GM18858 (cell line): ENCODE data around the gene STIM1.

Experiments
- ATAC-seq: cut with Tn5 transposase; IDR thresholded peaks from one replicate; pipeline ENCODE4 v1.9.1; 2021; ENCODE audit not compliant: unreplicated experiment

STIM1 gene

DNA sequence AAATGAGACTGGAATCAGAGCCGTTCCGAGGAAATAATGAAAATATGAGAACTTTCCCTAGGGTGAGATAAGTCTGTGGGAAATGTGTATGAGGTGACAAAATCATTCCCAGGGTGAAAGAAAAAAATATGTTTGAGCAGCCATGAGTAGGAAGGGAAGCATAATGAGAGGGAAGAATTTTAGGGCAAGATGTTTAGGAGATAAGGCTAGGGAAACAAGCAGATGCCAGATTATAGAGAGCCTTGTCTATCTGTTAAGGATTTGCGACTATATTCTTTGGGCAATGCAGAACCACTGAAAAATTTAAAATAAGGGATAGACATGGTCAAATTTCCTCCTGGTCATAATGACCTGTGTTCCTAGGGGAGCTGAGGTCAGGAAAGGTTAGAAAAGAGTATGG lies 54.4 kb downstream of the STIM1 start:
- ATAC-seq: no peak

DNA sequence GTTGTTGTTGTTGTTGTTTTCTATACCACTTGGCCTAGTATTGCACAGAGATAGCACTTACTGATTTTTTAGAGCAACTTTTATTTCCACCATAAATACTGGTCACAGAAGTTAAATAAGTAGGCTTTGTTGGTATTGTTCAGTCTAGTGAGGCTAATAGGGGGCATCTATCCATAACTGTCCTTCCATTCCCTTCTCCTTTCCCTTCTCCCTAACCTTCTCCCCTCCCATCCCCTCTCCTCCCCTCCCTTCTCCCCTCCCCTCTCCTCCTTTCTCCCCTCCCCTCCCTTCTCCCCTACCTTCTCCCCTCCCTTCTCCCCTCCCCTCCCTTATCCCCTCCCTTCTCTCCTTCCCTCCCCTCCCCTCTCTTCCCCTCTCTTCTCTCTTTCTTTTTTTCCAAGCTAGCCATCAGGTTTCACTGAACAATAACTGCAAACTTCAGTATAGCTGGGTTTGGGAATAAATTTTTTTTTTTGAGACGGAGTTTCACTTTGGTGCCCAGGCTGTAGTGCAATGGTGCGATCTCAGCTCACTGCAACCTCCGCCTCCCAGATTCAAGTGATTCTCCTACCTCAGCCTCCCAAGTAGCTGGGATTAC lies 56.5 kb downstream of the STIM1 start:
- no peak for ATAC-seq

DNA sequence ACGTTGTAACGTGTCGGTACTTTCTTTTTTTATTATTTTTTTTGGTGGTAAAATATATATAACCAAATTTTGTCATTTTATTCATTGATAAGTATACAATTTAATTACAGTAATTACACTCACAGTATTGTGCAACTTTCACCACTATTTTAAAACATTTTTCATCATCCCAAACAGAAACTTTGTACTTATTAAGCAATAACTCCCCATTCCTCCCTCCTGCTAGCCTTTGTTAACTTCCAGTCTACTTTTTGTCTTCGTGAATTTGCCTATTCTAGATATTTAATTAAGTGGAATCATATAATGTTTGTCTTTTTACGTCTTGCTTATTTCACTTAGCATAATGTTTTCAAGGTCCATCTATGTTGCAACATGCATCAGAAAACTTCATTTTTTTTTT lies 58.5 kb downstream of the STIM1 start:
- ATAC-seq: no peak

DNA sequence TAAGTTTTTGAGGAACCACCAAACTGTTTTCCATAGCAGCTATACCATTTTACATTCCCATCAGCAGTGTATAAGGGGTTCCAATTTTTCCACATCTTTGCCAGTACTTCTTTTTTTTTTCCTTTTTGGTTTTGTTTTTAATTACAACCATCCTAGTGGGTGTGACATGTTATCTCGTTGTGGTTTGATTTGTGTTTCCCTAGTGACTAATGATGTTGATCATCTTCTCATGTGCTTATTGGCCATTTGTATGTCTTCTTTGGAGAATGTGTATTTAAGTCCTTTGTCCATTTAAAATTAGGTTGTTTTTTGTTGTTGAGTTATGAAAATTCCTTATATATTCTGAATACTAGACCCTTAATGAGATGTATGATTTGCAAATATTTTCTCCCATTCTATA lies 59.3 kb downstream of the STIM1 start:
- ATAC-seq: no peak

DNA sequence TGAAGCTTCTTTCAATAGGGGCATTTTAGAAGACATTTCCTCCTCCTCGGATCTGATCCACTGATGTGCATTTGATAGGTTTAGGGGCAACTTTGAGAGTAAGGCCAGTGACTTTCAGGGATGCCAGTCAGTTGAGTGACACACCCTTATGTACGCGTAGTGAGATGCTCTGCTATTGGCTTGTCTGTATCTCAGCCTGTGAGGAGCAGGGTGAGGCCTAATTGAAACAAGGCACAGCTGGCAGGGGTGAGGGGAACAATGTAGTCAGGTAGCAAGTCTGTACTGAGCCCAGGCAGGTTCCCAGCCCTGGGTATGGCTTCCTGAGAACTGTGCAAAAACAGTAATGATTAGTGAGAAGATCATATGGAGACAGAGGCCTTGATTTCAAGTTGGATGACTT lies 61.5 kb downstream of the STIM1 start:
- ATAC-seq: no peak

DNA sequence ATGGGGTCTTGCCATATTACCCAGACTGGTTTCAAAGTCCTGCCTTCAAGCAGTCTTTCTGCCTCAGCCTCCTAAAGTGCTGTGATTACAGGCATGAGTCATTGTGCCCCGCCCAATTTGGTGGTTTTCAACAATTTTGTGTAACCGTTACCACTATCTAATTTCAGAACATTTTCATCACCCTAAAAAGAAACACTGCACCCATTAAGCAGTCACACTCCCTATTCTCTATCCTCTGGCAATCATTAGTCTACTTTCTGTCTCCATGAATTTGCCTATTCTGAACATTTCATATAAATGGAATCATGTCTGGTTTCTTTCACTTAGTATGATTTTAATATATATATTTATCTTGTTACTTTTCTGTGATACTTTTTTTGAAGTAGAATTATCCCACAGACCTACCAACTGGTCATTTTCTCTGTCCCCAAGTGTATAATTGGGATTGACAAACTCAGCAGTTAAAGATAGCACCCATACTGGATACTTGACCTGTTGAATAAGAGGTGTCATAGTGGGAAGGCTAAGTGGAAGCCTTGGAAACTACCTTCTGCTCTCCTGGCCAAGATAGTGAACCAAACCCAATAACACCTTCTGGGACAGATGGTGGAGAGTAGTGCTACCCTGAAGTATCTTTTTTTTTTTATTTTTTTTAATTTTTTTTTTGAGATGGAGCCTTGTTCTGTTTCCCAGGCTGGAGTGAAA lies 64.8 kb downstream of the STIM1 start:
- peak; percentile 46 for ATAC-seq

DNA sequence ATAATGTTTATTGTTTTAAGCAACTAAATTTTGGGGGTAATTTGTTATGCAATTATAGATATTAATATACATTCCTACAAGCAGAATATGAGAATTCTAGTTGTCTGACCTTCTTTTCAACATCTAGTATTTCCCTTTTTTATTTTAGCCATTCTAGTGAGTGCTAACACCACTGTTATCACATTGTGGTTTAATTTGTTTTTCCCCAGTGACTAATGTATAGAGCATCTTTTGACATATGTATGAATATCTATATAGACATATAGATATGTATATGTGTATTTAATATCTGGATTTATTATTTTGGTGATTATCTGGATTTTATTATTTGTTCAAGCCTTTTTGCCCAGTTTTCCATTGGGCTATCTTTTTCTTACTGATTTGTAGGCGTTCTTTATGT lies 66.6 kb downstream of the STIM1 start:
- ATAC-seq: no peak

DNA sequence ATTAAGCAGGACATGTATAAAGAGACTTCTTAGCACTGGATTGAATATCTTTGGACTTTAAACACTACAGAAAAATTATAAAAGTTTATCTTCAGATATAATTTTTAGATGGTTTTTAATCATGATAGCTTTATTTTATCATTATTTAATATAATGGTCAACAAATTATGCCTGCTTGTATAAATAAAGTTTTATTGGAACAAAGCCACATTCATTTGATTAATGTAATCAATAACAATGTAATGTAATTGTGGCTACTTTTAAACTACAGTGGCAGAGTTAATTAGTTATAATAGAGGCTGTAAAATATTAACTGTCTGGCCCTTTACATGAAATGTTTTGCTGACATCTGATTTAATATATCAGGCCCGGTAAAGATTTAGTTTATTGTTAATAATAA lies 70.0 kb downstream of the STIM1 start:
- no peak for ATAC-seq

DNA sequence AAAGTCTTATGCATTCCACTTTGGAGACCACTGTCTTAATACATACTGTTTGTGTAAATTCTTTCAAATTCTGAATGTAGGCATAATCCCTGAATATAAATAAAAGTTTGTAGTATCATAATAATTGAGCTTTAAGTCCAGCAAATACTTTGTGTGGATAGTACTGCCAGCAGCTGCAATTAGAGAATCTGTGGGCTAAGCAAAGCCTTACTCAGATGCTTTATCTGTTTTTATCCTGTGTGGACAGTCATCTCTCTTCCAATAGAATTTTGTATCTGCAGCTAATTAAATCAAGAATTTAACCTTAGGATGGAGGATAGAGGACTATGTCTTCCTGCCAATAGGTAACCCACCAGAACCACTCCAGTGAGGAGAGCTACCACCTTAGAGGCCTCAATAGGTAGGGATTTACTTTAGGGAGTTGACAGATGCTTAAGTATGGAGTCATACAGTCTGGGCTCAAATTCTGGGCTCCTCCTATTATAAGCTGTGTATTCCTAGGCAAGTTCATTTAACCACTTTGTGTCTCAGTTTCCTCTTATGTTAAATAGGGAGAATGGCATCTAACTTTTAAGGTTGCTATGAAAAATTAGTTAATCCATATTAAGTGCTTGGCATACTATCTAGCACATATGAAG lies 71.1 kb downstream of the STIM1 start:
- no peak for ATAC-seq

DNA sequence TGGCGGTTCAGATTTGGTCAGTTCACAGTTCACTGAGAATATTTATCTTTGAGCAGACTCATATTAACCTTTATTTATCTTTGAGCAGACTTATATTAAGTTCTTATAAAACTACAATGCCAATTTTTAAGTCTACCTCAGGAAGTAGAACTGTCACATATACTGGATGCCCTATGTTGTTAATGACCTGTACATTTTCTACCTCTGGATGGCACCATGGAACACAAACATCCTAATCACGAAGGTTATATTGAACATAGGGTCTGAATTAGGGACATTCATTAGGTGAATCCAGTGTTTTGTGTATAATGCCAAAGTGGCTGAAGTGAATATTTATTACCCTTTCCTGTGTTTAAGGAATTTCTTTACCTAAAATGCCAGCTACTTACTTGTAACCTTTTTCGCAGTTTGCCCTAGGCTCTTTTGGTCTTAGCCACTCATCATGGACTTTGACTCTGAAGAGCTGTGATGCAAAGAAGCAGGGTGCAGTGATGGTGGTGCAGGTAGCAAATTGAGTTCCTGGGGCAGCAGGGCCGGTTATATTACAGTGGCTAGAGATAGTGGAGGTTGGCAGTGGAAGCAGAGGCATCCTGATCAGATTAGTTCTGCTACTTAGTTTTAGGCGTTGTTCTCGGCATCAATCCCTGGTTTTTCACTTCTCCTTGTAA lies 71.8 kb downstream of the STIM1 start:
- no peak for ATAC-seq

DNA sequence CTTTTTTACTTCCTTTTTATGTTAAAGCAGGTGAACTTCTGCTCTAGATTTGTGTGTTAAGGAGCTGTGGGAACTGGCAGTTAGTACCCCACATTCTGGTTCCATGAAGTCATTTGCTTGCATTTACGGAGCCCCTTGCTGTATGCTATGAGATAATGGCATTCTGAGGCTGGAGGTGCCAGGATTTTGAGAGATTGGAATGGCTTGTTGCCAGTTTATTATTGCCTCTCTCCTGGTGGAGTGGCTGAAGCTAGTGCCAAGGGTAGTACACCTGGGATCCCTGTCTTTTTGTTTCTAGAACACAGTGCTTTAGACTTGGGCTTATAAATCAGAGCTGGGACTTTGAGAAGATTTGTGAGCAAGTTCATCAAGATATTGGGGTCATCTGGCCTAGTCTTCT lies 73.8 kb downstream of the STIM1 start:
- ATAC-seq: no peak

DNA sequence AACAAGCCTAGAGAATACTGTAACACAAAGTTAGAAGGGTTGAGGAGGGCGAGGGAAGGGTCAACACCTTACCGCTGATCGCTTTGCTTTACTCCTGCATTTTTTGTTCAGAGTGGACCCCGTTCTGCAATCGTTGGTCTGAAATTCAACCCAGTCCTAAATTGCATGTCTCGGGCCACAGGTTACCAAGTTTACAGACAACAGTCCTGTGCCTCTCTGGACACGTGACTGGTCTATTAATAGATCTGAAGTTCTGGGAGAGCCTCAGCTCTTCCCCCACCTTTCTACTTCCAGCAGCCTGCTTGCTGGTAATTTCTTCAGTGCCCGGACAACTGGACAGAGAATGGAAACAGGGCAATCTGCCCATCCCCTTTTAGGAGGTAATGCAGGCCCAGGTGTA lies 74.2 kb downstream of the STIM1 start:
- no peak for ATAC-seq

DNA sequence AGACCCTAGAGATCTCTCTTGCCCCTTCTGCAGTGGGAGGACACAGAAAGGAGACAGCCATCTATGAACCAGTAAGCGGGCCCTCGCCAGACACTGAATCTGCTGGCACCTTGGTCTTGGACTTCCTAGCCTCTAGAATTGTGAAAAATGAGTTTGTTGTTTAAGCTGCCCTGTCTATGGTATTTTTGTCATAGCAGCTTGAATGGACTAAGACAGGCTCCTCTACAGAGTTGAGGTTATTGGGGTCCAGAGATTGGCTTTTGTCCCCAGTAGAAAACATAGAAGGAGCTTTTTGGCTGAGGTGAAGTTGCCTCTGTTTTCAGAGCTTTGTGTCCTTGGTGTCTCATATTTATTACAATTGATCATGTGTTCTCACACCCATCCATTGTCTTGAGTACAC lies 77.2 kb downstream of the STIM1 start:
- ATAC-seq: no peak

DNA sequence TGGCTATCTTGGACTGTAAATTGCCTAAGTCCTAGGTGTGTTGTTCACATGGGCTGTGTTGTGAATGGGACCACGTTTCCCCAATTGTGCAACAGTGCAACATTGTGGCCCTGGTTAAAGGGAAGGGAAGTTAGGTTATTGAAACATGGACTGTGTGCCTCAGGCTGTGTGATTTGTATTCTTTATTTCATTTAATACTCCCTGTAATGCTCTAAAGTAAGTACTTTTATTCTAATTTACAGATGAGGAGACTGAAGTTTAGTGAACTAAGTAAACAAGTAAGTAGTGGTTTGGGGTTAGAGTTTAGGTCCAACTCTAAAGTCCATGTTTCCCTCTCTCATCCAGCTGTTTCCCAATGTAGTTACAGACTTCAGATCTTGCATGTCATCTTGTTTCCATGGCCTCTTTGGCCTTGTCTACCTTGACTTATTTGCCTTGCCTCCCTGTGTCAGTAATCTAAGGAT lies 77.7 kb downstream of the STIM1 start:
- ATAC-seq: no peak

DNA sequence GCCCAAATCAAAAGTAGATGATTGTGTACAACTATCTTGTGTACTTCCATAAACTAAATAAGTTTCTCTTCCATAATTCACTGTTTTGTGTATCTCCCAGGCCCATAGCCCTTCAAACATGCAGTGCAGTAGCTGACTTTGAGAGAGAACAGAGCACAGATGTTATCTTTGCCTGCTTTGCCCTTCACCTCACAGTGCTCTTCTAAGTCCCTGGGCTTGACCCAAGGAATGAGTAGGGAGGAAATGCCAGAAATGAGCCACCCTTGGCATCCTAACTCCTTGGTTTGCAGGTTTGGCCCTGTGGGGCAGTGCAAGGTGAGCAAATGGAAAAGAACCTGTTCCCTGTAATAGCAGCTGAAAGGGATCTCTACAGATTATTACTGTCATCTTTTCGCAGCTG lies 79.2 kb downstream of the STIM1 start:
- ATAC-seq: no peak

DNA sequence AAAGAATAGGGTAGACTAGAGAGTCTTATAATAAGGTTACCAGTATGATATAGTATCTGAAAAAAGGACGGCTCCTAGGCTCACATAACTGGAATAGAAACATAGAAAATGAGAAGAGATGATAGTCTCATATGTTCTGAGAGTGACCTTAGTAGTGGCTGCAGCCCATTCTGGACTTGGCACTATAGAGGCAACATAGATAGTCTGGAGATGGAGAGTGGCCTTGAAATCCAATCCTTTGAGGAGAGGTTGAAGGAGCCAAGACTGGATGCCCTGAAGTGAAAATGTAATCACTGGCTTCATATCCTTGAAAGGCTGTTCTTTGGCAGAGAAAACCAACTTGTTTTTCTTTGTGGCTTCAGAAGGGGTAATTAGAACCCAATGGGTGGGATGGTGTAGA lies 81.1 kb downstream of the STIM1 start:
- no peak for ATAC-seq

DNA sequence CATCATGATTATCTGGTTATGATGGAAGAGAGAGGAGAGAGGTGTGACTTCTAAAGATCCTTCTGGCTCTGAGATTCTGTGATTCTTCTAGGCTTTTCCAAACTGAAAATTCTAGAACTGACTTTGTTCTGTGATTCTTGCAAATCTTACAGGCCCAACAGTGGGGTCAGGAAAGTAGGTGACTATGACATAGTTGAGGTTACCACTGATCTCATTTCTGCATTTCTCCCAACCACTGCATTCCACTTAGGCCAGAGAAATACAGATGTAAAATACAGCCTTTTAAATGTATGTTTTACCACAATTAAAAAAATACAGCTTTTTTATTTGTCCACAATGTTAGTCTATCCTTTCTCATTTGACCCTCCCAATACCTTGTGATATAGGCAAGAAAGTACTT lies 83.7 kb downstream of the STIM1 start:
- ATAC-seq: no peak

DNA sequence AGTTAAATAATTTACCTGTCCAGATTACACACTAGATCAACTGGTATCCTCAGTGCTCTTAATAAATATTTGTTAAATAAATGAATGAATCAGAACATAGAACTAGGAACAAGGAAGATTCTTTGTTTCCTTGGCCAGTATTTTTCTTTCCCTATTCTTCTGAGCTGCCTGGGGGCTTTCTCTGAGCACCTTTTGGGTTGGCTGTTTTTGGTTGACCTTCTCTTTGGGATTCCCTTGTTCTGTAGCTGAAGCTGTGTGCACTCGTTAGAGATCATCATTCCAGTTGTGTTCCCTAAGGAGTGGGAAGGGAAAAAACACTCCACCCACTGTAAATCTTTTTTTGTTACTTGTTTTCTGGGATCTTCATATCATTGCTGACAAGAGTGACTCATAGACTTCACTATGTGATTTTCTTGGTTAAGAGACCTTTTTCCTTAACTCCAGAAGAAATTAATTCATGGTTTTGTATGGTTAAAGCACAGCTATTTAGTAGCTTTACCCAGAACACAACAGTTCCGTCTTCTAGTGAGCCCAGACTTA lies 84.3 kb downstream of the STIM1 start:
- no peak for ATAC-seq

DNA sequence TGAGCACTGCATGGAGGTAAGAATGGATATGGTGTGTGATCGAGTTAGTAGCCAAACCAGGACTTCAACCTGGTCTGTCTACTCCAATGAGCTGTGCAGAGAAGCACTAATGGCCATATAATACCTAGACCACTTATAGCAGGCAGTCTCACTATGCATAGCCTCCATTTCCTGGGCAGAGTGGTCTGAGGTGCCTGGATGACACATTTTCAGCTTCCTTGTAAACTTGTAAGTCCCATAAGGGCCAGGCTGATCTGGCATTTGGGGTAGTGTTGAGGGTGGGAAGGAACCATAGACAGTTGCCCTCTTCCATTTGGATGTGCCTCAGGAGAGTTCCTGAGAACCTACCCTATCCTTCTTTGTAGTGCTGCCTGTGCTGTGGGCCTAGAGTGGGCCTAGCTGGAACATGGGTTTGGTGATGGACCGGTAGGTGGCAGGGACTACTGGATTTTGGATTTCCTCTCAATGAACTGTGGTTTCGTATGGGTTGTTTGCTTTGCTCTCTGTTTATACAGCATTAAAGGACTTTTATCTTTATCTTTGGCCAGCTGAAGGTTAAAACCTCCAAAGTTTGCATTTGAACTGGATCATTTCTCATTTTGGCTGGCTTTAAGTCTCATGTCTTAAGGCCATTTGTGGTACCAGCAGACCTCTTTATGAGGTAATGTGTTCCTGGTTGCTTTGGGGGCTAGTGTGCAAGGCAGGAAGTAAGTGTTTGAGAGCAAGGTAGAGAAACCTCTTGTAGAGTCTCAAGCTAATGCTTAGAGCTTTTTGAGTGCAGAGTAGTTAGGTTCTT lies 86.9 kb downstream of the STIM1 start:
- ATAC-seq: no peak

DNA sequence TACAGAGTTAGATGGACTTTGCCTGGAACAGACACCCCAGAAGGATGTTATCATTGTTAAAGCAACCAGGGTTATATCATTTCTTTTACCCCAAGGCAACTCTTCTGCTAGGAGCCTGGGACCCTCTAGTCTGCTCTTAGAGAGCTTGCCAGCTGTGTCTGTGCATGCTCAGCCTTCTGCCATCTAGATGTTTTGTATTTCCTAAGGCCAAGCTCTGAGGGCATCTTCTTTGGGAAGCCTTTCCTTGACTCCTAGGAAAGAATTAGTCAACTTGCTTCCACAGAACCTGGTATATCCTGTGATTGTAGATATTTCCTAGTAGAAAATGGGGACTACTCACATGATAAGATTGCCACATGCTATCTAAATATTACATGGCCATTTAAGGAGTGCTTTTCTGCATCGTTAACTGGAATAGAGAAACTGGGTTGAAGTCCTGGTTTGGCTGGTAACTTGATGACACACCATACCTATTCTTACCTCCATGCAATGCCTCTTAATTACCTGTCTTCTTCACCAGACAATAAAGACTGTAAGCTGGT lies 87.6 kb downstream of the STIM1 start:
- no peak for ATAC-seq

DNA sequence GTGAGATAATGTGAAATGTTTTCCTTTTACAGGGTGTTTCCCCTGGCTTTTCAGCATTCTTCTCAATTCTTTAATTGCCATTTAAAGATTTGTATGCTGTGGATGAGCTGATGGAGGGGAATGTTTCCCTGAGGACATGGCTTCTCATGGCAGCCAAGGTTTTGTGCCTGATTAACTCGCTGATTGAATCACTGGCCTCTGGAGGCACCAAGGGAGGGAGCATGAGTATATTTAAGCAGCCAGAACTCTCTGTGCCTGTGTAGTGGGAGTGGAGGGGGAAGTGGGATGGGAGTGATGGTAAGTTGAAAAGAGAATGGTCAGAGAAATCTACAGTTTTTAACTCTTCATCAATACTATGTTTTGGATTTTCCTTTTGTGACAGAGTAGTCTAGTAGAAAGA lies 88.7 kb downstream of the STIM1 start:
- ATAC-seq: no peak
